ENCODE measurements around the gene SLC24A2.

Gene SLC24A2

DNA sequence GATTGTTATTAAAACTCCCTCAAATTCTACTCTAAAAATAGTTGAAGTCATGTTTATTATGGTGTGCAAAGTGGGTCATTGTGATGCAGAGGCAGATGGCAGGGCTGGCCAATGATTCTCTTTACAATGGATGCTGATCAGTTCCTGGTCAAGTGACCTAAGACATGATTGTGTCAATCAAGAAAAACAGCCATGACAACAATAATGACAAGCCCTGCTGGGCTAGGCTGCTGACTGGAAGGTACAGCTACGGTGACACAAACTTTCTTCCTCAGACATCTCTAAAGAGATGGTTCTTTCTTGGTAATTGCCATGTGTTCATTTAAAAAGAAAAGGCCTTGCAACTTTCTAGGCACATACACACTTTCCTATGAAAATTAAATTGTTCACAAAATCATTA, 3.6 kb downstream of the SLC24A2 start:
- H3K9ac ChIP-seq (ENCODE audit: low read length), result no peak overlapping the region
- no peak overlapping the region for H3K27ac ChIP-seq (ENCODE audit: low read depth, low read length, poor library complexity, severe bottlenecking)
- H3K9me3 ChIP-seq (ENCODE audit: low read length), result no peaks in the 10 kb centered on the region
- no peak overlapping the region for H3K4me2 ChIP-seq (ENCODE audit: low read length)
- no peaks in the 10 kb centered on the region for H4K20me1 ChIP-seq (ENCODE audit: insufficient read depth, low read length)
- H3K79me2 ChIP-seq (ENCODE audit: insufficient read depth, low read length), result no peaks in the 10 kb centered on the region
- H3F3A ChIP-seq (ENCODE audit: insufficient read depth, low read length), result no peaks in the 10 kb centered on the region
- H3K27me3 ChIP-seq (ENCODE audit: insufficient read depth, low read length), result no peaks in the 10 kb centered on the region
- no peaks in the 10 kb centered on the region for H3K9me2 ChIP-seq (ENCODE audit: low read depth, low read length)
- H3K36me3 ChIP-seq (ENCODE audit: insufficient read depth, low read length), result no peaks in the 10 kb centered on the region
- no peak overlapping the region for H2AFZ ChIP-seq (ENCODE audit: low read length)
- no peak for TF ChIP-seq EZH2 (IDR thresholded peaks at IDR 0.05; ENCODE audit: borderline replicate concordance, low read length)
- TF ChIP-seq, protein P1, sequence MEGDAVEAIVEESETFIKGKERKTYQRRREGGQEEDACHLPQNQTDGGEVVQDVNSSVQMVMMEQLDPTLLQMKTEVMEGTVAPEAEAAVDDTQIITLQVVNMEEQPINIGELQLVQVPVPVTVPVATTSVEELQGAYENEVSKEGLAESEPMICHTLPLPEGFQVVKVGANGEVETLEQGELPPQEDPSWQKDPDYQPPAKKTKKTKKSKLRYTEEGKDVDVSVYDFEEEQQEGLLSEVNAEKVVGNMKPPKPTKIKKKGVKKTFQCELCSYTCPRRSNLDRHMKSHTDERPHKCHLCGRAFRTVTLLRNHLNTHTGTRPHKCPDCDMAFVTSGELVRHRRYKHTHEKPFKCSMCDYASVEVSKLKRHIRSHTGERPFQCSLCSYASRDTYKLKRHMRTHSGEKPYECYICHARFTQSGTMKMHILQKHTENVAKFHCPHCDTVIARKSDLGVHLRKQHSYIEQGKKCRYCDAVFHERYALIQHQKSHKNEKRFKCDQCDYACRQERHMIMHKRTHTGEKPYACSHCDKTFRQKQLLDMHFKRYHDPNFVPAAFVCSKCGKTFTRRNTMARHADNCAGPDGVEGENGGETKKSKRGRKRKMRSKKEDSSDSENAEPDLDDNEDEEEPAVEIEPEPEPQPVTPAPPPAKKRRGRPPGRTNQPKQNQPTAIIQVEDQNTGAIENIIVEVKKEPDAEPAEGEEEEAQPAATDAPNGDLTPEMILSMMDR (IDR thresholded peaks at IDR 0.05; ENCODE audit: low read length), result no peak
- H3K4me3 ChIP-seq (ENCODE audit: low read depth, low read length, poor library complexity, severe bottlenecking), result no peak overlapping the region
- no peaks in the 10 kb centered on the region for H3K4me1 ChIP-seq (ENCODE audit: insufficient read depth, low read length, severe bottlenecking)

DNA sequence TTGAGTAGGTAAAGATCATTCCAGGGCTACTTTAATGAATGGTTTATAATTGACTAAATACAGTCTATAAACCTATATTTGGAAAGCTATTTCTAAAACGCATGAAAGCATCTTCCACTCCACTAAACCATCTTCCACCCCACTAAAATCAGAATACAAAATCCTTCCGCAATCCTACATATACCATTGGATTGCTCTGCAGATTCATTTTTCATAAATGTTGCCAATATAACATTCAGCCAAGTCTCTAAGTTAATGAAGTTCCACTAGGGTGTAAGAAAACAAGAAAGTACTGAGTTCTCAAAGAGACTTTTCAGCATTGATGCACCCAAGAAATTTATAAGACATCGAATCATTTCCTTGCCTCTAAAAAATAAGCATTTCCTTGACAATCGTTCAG, 4.7 kb downstream of the SLC24A2 start:
- no peak overlapping the region for H3K27ac ChIP-seq (ENCODE audit: low read depth, low read length, poor library complexity, severe bottlenecking)
- H3K36me3 ChIP-seq (ENCODE audit: insufficient read depth, low read length), result no peaks in the 10 kb centered on the region
- H3K9ac ChIP-seq (ENCODE audit: low read length), result no peak overlapping the region
- H3K9me2 ChIP-seq (ENCODE audit: low read depth, low read length), result no peaks in the 10 kb centered on the region
- no peak overlapping the region for H3K4me2 ChIP-seq (ENCODE audit: low read length)
- H3K79me2 ChIP-seq (ENCODE audit: insufficient read depth, low read length), result no peaks in the 10 kb centered on the region
- no peaks in the 10 kb centered on the region for H3K27me3 ChIP-seq (ENCODE audit: insufficient read depth, low read length)
- no peaks in the 10 kb centered on the region for H4K20me1 ChIP-seq (ENCODE audit: insufficient read depth, low read length)
- no peaks in the 10 kb centered on the region for H3K4me1 ChIP-seq (ENCODE audit: insufficient read depth, low read length, severe bottlenecking)
- no peak overlapping the region for H3K4me3 ChIP-seq (ENCODE audit: low read depth, low read length, poor library complexity, severe bottlenecking)
- no peaks in the 10 kb centered on the region for H3F3A ChIP-seq (ENCODE audit: insufficient read depth, low read length)
- no peak for TF ChIP-seq EZH2 (IDR thresholded peaks at IDR 0.05; ENCODE audit: borderline replicate concordance, low read length)
- TF ChIP-seq, protein P1 (IDR thresholded peaks at IDR 0.05; ENCODE audit: low read length), result no peak
- no peak overlapping the region for H2AFZ ChIP-seq (ENCODE audit: low read length)
- H3K9me3 ChIP-seq (ENCODE audit: low read length), result no peaks in the 10 kb centered on the region

DNA sequence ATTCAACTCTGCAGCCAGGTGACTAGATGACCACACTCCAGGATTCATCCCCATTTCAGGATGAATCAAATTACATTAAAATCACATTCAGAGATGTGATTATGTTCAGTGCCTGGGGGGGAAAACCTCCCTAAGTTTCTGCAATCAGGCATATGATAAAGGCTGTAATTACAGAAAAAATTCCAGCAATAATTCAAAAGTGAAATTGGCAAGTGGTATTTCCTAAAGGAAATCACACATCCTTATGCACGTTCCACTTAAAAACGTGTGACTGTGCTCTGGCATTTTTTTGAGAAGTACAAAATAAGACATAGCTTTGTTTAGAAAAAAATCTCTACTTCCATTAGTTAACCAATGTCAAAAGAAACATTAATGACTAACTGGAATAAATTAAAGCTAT, 5.3 kb downstream of the SLC24A2 start:
- Histone ChIP-seq H3K4me3 (ENCODE audit: low read depth, low read length, poor library complexity, severe bottlenecking) (no peak overlapping the region), H2AFZ (ENCODE audit: low read length) (no peak overlapping the region), H3K27ac (ENCODE audit: low read depth, low read length, poor library complexity, severe bottlenecking) (no peak overlapping the region), H3K9me2 (ENCODE audit: low read depth, low read length) (no peaks in the 10 kb centered on the region), H3K4me2 (ENCODE audit: low read length) (no peak overlapping the region), H3K27me3 (ENCODE audit: insufficient read depth, low read length) (no peaks in the 10 kb centered on the region), H3K36me3 (ENCODE audit: insufficient read depth, low read length) (no peaks in the 10 kb centered on the region), H3F3A (ENCODE audit: insufficient read depth, low read length) (no peaks in the 10 kb centered on the region), H3K9ac (ENCODE audit: low read length) (no peak overlapping the region), H3K4me1 (ENCODE audit: insufficient read depth, low read length, severe bottlenecking) (no peaks in the 10 kb centered on the region), H3K79me2 (ENCODE audit: insufficient read depth, low read length) (no peaks in the 10 kb centered on the region), H3K9me3 (ENCODE audit: low read length) (no peaks in the 10 kb centered on the region), H4K20me1 (ENCODE audit: insufficient read depth, low read length) (no peaks in the 10 kb centered on the region)
- TF ChIP-seq EZH2 (IDR thresholded peaks at IDR 0.05; ENCODE audit: borderline replicate concordance, low read length), result no peak

DNA sequence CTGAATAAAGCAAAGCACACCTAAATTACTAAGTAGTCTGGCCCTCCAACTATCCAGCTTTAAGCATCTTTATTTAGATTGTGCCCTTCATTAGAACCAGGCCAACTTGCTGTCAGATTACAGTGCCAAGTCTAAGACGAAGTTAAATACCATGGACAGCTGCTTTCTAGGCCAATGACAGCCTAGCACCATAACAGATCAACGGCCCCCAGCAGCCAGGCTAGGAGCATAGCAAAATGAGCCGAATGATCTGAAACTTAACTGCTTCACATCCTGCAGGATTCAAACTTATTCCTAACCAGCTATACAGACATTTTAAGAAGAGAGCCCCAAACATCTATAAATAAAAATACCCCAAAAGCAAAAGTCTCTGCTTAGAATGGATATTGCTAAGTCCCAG, 6.8 kb downstream of the SLC24A2 start:
- no peak overlapping the region for H3K4me2 ChIP-seq (ENCODE audit: low read length)
- no peak for TF ChIP-seq EZH2 (IDR thresholded peaks at IDR 0.05; ENCODE audit: borderline replicate concordance, low read length)
- TF ChIP-seq, protein P1 (IDR thresholded peaks at IDR 0.05; ENCODE audit: low read length), result no peak
- H3K79me2 ChIP-seq (ENCODE audit: insufficient read depth, low read length), result no peaks in the 10 kb centered on the region
- no peaks in the 10 kb centered on the region for H3F3A ChIP-seq (ENCODE audit: insufficient read depth, low read length)
- no peaks in the 10 kb centered on the region for H3K27me3 ChIP-seq (ENCODE audit: insufficient read depth, low read length)
- no peaks in the 10 kb centered on the region for H3K4me1 ChIP-seq (ENCODE audit: insufficient read depth, low read length, severe bottlenecking)
- H4K20me1 ChIP-seq (ENCODE audit: insufficient read depth, low read length), result no peaks in the 10 kb centered on the region
- H3K27ac ChIP-seq (ENCODE audit: low read depth, low read length, poor library complexity, severe bottlenecking), result no peak overlapping the region
- no peaks in the 10 kb centered on the region for H3K36me3 ChIP-seq (ENCODE audit: insufficient read depth, low read length)
- H3K9ac ChIP-seq (ENCODE audit: low read length), result no peak overlapping the region
- no peaks in the 10 kb centered on the region for H3K9me3 ChIP-seq (ENCODE audit: low read length)
- no peak overlapping the region for H2AFZ ChIP-seq (ENCODE audit: low read length)
- no peaks in the 10 kb centered on the region for H3K9me2 ChIP-seq (ENCODE audit: low read depth, low read length)
- no peak overlapping the region for H3K4me3 ChIP-seq (ENCODE audit: low read depth, low read length, poor library complexity, severe bottlenecking)

Data from OCI-LY1 (cell line).